OCI-LY1 (cell line): ENCODE data around the gene APBA1.

Source experiments
- CTCF ChIP-seq: fragments of 200-600 bp; sonication (generic), shearing (Covaris generic); IDR thresholded peaks from 2 replicates; pipeline ENCODE4 v1.5.1; 2017; ENCODE audit warnings: mild to moderate bottlenecking, antibody characterized with exemption, low read length, moderate library complexity, mixed read lengths
- EZH2 ChIP-seq: fragments of 200-600 bp; sonication (generic), shearing (Covaris generic); IDR thresholded peaks from 2 replicates; pipeline ENCODE4 v1.8.0; 2017; ENCODE audit warnings: borderline replicate concordance, mixed run types, mild to moderate bottlenecking, antibody characterized with exemption, low read length, moderate library complexity, mixed read lengths

GRCh38 chr9:69590266-69590665 lies 81.9 kb downstream of the APBA1 start:
- no peak for TF ChIP-seq CTCF
- no peak for TF ChIP-seq EZH2
